K562 (cell line): Measurements from ENCODE around the gene ZBTB8A. TPM values are rescaled to one million over a fixed set of nuclear protein-coding genes. Genes with fewer than 3 reads are reported as not detected.

Source experiments
- MEF2A ChIP-seq: IDR thresholded peaks from 2 replicates; pipeline ENCODE4 v1.6.1; 2011; ENCODE audit warnings: low read depth, mild to moderate bottlenecking, low read length, moderate library complexity; ENCODE audit not compliant: control insufficient read depth
- NCOA2 ChIP-seq, 2 experiments: fragments of 450-650 bp; IDR thresholded peaks; 2 replicates each; pipeline ENCODE4 v1.6.1; 2018; ENCODE audit warnings: mild to moderate bottlenecking in 2 of 2, moderate library complexity in 1 of 2; ENCODE audit not compliant: partially characterized antibody in 2 of 2
- NFE2 ChIP-seq: IDR thresholded peaks from 2 replicates; pipeline ENCODE4 v1.6.1; 2014; ENCODE audit warnings: antibody characterized with exemption, low read depth
- POLR2AphosphoS5 ChIP-seq: IDR thresholded peaks from 2 replicates; pipeline ENCODE4 v1.6.1; 2011; ENCODE audit warnings: mild to moderate bottlenecking, low read depth, low read length, moderate library complexity; ENCODE audit not compliant: control insufficient read depth, insufficient read depth
- RAD51 ChIP-seq: fragments of 450-650 bp; IDR thresholded peaks from 2 replicates; pipeline ENCODE4 v1.7.1; 2016; ENCODE audit warnings: low read depth, mild to moderate bottlenecking, borderline replicate concordance
- RBM25 ChIP-seq: fragments of 200-400 bp; formaldehyde crosslinking; IDR thresholded peaks from 2 replicates; pipeline ENCODE4 v1.6.1; 2018; ENCODE audit warnings: low read length, low read depth, moderate library complexity; ENCODE audit not compliant: severe bottlenecking
- SREBF2 ChIP-seq: sonication (generic); formaldehyde crosslinking; IDR thresholded peaks from 2 replicates; pipeline ENCODE4 v1.4.0; 2020; ENCODE audit warnings: mild to moderate bottlenecking, missing genetic modification reagents
- SRSF3 ChIP-seq: fragments of 200-400 bp; formaldehyde crosslinking; IDR thresholded peaks from 2 replicates; pipeline ENCODE4 v1.6.1; 2016; ENCODE audit warnings: mild to moderate bottlenecking, low read length, moderate library complexity; ENCODE audit not compliant: insufficient read depth
- ZNF407 ChIP-seq: fragments of 450-650 bp; IDR thresholded peaks from 2 replicates; pipeline ENCODE4 v1.6.1; 2016; ENCODE audit warnings: low read depth
- ZNF695 ChIP-seq: fragments of 450-650 bp; formaldehyde crosslinking; IDR thresholded peaks from 2 replicates; pipeline ENCODE4 v1.4.0; 2020; ENCODE audit warnings: mild to moderate bottlenecking, moderate library complexity
- polyA plus RNA-seq, 8 experiments: library from polyadenylated mRNA; depleted of rRNA in 4 of 8; stranded (reverse) in 5 of 8; unstranded in 3 of 8; fragments of >200 nt; fragmentation: Nextera tagmentation in 2 of 8; fragmentation: Illumina TruSeq in 1 of 8; extraction: Ambion mirVana in 2 of 8; extraction: Trizol in 1 of 8; gene quantifications; 2 replicates each; pipeline versions ENCODE4 v1.2.1 to v1.2.3, GENCODE V29; 2011 to 2014; ENCODE audit warnings: inconsistent platforms in 1 of 8, missing spikeins in 1 of 8
- total RNA-seq, 7 experiments: library from RNA; depleted of rRNA in 6 of 7; stranded (reverse); fragments of >200 nt in 6 of 7; fragmentation: Illumina TruSeq in 2 of 7; extraction: Trizol in 2 of 7; gene quantifications; 2 replicates each; pipeline versions ENCODE4 v1.2.1 to v1.2.3, GENCODE V29; 2011 to 2021; ENCODE audit warnings: low replicate concordance in 1 of 7
- TF ChIP-seq, protein P1 (sequence below), 2 experiments: fragments of 150-350 bp in 1 of 2; IDR thresholded peaks; 2 replicates each; pipeline ENCODE4 v1.6.1; 2012 to 2016; ENCODE audit warnings: low read depth in 2 of 2, low read length in 2 of 2, mild to moderate bottlenecking in 1 of 2, moderate library complexity in 1 of 2

ZBTB8A gene
- total and polyA plus RNA-seq, 9 of the 15 experiments (the other 6 are each of a cell fraction or from before 2014, with no cell fraction given), result 0.01 to 0.64 (median 0.09) TPM

DNA sequence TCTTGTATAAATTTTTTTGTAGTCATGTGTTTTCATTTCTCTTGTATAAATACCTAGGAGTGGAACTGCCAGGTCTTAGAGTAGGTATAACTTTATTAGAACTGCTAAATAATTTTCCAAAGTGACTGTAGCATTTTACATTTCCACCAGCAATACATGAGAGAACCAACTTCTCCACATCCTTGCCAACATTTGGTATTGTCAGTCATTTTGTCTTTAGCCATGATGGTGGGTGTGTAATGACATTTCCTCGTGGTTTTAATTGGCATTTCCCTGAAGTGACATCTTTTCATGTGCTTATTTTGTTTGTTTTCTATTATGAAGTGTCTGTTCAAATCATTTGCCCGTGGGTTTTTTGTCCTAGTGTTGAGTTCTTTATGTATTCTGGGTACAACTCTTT is 29.7 kb downstream of the ZBTB8A start (continued):
- TF ChIP-seq ZNF407, result 0 out of 2 replicates have a peak, but pooled peaks have one; percentile 49
- no peak for TF ChIP-seq NFE2
- TF ChIP-seq SRSF3, result no peak
- TF ChIP-seq POLR2AphosphoS5, result no peak
- TF ChIP-seq, protein P1, sequence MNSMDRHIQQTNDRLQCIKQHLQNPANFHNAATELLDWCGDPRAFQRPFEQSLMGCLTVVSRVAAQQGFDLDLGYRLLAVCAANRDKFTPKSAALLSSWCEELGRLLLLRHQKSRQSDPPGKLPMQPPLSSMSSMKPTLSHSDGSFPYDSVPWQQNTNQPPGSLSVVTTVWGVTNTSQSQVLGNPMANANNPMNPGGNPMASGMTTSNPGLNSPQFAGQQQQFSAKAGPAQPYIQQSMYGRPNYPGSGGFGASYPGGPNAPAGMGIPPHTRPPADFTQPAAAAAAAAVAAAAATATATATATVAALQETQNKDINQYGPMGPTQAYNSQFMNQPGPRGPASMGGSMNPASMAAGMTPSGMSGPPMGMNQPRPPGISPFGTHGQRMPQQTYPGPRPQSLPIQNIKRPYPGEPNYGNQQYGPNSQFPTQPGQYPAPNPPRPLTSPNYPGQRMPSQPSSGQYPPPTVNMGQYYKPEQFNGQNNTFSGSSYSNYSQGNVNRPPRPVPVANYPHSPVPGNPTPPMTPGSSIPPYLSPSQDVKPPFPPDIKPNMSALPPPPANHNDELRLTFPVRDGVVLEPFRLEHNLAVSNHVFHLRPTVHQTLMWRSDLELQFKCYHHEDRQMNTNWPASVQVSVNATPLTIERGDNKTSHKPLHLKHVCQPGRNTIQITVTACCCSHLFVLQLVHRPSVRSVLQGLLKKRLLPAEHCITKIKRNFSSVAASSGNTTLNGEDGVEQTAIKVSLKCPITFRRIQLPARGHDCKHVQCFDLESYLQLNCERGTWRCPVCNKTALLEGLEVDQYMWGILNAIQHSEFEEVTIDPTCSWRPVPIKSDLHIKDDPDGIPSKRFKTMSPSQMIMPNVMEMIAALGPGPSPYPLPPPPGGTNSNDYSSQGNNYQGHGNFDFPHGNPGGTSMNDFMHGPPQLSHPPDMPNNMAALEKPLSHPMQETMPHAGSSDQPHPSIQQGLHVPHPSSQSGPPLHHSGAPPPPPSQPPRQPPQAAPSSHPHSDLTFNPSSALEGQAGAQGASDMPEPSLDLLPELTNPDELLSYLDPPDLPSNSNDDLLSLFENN (IDR thresholded peaks at IDR 0.05; ENCODE audit: low read depth in 2 of 2, low read length in 2 of 2), result no peak
- no peak for TF ChIP-seq NCOA2 (IDR thresholded peaks at IDR 0.05; ENCODE audit: partially characterized antibody in 2 of 2)
- peak; percentile 74 for TF ChIP-seq RBM25
- TF ChIP-seq SREBF2 (CRISPR knock-in tag), result no peak
- no peak for TF ChIP-seq MEF2A
- TF ChIP-seq ZNF695, result no peak
- no peak for TF ChIP-seq RAD51
